Measurements from ENCODE around the gene HCN2.

GRCh38 chr19:601790-602189, 12.1 kb downstream of the HCN2 start:
- no peak for TF ChIP-seq MTA3 (CRISPR knock-in tag; IDR thresholded peaks at IDR 0.05)
- TF ChIP-seq PAX8 (CRISPR knock-in tag; IDR thresholded peaks at IDR 0.05; ENCODE audit: borderline replicate concordance), result no peak
- TF ChIP-seq ZNF235 (CRISPR knock-in tag; IDR thresholded peaks at IDR 0.05; ENCODE audit: borderline replicate concordance), result no peak
- TF ChIP-seq RBM22 (optimal IDR thresholded peaks at IDR 0.05; ENCODE audit: low read length), result no peak
- no peak for TF ChIP-seq NONO (IDR thresholded peaks at IDR 0.05)
- TF ChIP-seq NONO (CRISPR knock-in tag; conservative IDR thresholded peaks at IDR 0.05), result no peak
- no peak for TF ChIP-seq KDM1A (CRISPR knock-in tag; IDR thresholded peaks at IDR 0.05)
- no peak for TF ChIP-seq ARNT (IDR thresholded peaks at IDR 0.05)
- no peak for TF ChIP-seq SUZ12 (IDR thresholded peaks at IDR 0.05; ENCODE audit: low read depth, low read length)
- TF ChIP-seq, protein P1, sequence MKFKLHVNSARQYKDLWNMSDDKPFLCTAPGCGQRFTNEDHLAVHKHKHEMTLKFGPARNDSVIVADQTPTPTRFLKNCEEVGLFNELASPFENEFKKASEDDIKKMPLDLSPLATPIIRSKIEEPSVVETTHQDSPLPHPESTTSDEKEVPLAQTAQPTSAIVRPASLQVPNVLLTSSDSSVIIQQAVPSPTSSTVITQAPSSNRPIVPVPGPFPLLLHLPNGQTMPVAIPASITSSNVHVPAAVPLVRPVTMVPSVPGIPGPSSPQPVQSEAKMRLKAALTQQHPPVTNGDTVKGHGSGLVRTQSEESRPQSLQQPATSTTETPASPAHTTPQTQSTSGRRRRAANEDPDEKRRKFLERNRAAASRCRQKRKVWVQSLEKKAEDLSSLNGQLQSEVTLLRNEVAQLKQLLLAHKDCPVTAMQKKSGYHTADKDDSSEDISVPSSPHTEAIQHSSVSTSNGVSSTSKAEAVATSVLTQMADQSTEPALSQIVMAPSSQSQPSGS (CRISPR knock-in tag; IDR thresholded peaks at IDR 0.05), result no peak
- no peak for TF ChIP-seq EZH2 (conservative IDR thresholded peaks at IDR 0.05; ENCODE audit: low read depth, low read length)
- no peak for TF ChIP-seq REXO4 (CRISPR knock-in tag; IDR thresholded peaks at IDR 0.05; ENCODE audit: borderline replicate concordance)
- TF ChIP-seq RBM39 (IDR thresholded peaks at IDR 0.05; ENCODE audit: low read depth, low read length, poor library complexity, severe bottlenecking), result no peak
- TF ChIP-seq IKZF1 (IDR thresholded peaks at IDR 0.05), result no peak

All from HepG2 (cell line).